GM11168 (cell line): ENCODE results near the gene MICALL2.

Source experiments
- in situ Hi-C: fragments of 300-500 bp; cut with MboI; formaldehyde crosslinking; loops from one replicate; pipeline ENCODE4 v1.12.0; 2022; ENCODE audit warnings: low sequenced_read_pairs; ENCODE audit not compliant: unreplicated experiment

Gene MICALL2

DNA sequence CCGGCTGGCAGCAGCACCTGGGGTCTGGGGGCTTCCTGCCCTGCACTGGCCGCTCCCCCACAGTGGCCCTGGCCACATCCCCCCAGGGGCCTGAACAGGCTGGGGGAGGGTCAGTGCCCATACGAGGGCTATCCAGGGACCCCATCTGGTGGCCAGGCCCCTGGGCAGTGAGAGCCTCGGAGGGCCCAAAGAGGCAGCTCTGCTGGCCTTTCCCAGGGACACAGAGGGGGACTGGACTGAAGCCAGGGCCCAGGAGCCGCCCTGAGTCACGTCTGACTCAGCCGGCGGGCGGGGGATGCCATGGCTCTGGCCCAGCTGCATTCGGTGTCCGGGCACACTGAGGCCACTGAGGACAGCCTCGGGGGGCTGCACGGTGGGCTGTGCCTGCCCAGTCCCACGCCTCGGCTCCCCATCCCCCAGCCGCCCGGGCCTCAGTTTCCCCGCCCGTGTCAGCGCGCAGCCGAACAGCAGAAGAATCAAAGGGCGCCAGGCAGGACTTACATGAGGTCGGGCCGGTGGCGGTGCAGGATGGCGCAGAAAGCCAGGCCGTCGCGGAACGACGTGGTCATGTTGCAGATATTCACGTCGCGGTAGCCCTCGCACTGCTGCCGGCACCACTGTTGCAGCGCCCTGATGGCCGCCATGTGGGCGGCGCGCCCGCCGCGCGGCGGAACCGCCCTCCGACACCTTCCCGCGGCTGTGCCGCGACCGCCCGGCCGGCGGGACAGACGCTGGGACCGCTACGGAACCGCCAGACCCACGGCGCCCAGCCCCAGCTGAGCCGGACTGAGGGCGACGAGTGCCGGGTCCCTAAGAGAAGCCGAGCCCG is at the start of gene MICALL2:
Gene MICALL2, minus strand, starts transcription at position 788 of the 829 bp plus-strand sequence. Its CDS starts 144 bp downstream, at position 644.
- in situ Hi-C loops = no loop called here

DNA sequence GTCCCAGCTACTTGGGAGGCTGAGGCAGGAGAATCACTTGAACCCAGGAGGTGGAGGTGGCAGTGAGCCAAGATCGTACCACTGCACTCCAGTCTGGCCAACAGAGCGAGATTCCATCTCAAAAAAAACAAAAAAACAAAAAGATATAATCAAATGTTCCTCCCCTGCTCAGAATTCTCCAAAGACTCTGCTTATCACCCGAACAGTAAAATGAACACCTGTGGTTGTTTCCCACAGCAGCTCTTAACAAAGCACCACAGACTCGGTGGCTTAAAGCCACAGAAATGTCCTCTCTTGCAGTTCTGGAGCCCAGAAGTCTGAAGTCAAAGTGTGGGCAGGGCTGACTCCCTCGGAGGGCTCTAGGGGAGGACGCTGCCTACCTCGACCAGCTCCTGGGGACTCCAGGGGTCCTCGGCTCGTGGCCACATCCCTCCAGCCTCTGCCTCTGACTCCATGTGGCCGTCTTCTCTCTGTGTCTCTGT is 49.0 kb upstream of the MICALL2 start:
- in situ Hi-C loops = no loop called here

DNA sequence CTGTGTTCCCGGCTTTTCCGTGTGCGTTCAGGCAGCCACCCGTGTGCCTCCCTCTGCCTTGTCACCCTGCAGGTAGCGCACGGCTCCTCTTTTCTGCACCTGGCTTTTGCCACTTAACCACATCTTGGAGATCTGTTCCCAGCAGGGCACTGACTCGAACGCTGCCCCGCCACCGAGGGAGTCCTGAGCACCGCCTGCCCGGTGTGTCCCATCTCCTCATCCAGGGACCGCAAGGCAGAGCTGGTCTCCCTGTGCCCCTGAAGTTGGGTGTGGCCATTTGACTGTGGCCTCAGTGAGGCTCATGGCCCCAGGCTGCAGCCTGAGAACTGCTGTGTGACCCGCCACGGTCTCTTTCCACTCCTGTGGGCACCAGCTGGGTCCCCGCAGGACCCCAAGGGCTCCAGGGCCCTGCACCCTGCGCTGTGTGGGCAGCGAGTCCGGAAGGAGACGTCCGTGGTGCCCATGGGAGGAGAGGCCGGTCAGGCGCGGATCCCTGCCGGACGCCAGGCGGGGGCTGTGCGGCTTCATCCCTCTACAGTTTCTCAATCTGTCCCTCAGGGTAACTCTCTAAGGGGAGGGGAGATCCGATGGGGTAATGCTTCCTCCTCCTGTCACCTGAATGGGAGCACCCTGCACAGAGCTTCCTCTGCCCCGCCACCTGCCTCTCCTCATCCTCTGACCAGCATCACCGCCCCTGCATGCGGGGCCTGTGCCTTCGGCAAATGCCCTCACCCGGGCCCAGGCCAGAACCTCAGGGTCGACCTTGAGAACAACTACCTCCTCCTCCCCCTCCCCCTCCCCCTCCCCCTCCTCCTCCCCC is 46.7 kb upstream of the MICALL2 start:
- in situ Hi-C loops = no loop called here

DNA sequence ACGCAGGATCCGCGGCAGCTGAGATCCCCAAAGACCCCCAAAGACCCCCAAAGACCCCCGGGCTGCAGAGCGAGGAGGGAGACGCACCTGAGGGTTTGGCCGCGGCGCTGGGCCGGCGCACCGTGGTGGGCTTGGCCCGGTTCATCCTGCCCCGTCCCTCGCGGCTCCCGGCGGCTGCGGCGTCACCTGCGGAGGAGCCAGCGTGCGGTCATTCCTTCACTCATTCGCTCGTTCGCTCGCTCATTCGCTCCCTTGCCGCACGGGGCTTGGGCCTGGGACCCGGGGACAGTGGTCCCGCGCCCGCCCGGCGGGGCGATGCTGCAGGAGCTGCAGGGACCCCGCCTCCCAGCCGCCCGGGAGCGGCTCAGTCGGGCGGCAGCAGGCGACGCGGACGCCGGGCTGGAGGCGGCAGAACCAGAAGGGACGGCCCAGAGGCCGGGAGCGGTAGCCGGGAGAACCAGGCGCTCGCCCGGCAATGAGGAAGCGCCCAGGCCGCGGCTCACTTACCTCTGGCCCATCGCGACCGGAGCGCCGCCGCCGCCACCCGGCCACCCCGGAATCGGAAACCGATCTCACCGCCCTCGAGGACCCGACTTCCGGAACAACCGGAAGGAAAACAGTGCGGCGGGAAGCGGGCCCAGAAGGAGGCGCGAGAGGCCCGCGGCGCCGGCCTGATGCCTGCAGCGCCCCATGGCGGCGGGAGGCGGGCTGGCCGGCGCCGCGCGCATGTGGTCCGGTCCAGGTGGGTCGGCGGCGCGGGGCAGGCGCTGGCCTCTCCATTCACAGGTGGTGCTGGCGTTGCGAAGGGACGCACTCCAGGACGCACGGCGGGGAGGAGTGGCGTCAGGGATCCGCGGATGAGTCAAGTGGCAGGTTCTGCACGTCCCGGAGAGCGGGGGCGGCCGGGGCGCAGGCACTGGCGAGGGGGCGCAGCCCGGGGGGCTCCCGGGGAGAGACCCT is 44.8 kb upstream of the MICALL2 start, which contains the start of gene INTS1:
Gene INTS1, minus strand, starts transcription at position 574 of the 960 bp plus-strand sequence. Its CDS starts 429 bp downstream, at position 145.
- in situ Hi-C loops = no loop called here

DNA sequence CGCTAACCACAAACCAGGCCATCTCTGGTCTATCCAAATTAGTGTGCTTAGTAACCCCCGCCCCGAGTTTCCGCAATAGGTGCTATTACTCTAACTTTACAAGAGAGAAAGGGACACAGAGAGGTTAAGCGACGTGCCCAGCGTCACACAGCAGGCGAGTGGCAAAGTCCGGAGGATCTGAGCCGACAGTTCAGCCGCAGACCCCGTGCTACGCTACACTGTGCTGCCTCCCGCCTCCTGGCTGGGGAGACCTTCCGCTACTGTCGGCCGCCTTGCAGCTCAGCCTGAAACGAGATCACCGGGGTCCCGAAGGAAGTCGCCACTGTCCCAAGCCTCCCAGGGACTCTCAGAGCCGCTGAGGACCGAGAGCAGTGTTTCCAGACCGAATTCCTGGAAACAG is 44.1 kb upstream of the MICALL2 start:
- in situ Hi-C loops = no loop called here

DNA sequence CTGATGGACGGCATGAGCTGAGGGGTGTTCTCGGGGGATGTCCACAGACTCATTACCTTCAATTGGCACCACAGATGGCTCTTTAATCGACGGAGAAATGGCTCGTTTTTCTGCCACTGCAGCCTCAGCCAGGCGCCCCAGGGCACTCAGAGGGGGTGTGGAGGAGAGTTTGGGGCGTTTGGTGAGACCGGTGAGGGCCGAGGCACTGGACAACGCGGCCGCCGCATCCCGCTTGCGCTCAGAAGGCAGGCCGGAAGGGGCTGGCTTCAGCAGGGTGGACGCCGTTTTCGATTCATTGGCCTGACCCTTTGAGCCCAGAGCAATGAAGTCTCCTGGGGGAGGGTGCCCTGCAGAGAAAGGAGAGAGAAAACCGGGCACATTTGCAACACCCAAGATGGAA is 43.6 kb upstream of the MICALL2 start:
- in situ Hi-C loops = no loop called here

DNA sequence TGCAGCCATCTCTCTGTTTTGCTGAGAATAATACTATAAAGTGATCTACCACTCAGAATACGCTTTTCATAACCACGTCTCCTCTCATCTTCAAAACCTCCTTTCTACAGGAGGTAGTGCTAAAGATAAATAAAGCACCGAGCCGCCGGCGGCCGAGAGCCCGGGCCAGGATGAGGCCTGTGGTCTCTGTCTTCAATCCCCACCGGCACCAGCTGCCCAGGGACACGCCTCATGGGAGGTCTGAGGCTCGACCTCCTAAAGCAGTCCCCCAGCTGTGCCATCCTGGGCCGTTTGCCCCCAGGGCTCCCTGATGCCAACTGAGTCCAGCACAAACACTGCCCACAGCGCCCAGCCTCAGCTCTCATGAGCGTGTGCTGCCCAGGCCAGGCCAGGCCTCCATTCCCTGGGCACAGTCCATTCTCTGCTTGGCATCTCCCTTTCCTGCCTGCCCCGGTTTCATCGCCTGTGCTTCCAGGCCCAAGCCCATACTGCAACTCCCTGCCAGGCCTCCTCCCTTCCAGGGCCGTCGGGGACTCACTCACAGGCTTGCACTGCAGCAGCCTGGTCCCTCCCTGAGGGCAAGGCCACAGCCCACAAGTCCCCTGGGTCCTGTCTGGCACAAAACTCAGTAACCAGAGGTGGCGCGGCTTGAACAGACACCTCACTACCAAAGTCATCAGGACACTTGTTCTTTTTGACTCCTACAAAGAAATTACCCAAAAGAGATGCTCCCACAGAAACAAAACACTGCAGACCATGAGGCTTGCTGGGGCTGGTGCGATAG is 42.4 kb upstream of the MICALL2 start:
- in situ Hi-C loops = no loop called here

DNA sequence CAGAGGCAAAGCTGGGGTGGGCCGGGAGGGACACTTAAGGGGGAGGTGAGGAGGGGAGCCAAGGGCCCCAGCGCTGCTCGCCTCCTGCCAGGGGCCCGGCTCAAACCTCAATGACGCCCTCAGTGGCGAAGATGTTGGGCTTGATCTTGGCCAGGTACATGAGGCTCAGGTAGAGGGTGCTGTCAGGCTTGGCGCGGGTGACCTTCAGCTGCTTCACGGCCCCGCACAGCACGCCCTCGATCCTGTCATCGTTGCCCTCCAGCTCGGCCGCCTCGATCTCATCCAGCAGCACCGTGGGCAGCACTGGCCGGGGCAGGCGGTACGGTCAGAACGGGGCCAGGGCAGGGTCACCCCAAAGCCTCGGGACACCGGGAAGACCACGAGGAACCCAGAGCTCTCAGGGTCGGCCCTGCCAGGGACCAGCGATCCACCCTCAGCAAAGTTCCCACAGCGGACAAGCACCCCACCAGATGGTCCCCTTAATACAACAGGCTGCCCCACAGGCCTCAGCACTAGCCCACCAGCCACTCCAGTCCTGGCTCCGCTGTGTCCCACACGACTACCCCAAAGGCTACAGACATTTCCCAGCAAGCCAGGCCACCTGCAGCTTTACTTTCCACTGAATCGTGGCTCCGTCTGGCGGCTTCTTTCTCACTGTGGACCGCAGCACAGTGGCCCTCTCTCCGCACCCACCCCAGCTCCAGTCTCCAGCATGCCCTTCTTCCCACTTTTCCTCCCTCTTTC is 41.0 kb upstream of the MICALL2 start:
- in situ Hi-C loops = no loop called here

DNA sequence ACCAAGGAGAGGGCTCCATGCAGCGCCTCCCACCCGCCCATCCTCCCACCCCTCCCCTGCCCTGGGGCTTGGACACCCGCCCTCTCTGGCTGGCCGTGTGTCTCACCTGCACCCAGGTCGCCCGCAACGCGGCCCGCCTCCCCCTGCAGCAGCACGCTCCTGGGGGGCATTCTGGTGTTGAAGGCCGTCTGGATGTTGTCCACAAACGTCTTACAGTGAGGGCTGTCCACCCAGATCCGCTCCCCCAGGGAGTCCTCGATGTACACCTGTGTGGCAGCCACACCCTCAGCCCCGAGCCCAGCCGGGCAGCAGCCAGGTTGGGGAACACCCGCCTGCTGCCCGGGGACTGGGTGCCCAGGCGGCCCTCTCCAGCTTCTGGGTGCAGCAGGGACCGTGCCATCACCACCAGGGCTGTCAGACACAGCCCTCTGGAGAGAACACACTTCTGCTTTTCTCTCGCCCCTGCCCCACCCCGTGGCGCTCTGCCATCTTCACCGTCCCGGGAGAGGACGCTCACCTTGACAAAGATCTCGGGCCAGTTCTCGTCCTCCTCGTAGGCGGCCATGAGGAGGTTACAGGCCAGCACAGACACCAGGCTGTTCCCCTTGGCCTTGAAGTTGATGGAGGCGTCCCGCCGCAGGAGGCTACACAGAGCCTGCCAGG is 40.2 kb upstream of the MICALL2 start:
- in situ Hi-C loops = no loop called here

DNA sequence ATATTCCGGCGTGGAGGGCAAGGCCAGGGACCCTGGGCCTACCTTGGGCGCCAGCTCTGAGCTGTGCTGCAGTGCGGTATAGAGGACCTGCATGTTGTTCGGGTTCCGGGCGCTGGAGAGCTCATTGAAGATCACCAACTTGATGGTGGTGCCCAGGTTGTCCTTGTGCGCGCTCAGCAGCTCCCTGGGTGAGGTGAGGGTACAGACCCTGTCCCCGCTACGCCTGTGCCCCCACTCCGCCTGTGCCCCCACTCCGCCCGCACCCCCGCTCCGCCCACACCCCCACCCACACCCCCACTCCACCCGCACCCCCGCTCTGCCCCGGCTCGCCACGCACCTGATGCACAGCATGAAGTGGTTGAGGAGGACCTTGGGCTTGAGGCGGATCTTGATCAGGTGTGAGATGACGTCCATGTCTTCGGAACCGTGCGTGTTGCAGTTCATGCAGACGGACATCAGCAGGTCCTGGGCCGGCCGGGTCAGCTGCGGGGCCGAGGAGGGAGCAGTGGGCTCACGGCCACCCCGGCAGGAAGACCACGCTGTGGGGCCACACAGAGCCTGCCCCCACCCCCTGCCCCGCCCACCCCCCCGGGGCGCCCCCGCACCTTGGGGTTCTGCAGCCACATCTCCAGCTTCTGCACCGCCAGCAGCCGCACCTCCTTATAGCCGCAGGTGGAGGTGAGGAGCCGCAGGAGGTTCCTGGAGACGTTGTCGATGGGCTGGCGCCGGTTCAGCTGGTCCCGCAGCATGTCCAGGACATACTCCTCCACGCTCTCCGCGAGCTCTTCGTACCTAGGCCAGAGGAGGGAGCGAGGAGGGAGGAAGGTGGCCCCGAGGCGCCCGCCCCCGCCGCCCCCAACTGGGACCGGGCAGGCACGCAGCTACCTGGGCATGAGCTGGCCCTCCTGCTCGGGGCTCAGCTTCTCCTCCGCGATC is 39.4 kb upstream of the MICALL2 start:
- in situ Hi-C loops = no loop called here

DNA sequence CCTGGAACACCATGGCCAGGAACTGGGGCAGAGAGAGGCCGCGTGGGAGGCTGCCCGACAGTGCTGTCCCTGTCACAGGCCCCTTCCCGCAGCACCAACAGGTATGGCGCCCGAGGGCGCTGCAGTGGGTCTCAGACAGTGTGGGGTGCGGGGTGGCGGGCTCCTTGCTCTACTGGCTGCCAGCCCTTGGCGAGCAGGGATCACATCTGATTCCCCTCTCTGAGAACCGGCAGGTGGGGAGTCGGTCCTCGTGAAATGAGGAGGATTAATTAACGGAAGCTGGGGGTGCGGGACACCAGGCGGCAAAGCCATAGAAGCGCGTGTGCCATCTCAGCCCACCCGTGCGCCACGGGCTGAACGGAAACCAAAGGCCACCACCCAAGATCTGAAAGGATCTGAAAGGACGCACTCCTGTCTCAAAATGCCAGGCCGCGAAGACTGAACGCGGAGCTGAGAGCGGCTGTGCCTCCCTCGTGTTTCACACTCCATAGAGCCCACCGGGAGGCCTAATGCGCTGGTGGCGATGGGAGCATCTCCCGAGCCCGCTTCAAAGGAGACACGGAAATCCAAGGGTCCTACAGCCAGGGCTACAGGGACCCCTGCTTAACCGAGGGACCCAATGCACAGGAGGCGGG is 38.1 kb upstream of the MICALL2 start:
- in situ Hi-C loops = no loop called here

DNA sequence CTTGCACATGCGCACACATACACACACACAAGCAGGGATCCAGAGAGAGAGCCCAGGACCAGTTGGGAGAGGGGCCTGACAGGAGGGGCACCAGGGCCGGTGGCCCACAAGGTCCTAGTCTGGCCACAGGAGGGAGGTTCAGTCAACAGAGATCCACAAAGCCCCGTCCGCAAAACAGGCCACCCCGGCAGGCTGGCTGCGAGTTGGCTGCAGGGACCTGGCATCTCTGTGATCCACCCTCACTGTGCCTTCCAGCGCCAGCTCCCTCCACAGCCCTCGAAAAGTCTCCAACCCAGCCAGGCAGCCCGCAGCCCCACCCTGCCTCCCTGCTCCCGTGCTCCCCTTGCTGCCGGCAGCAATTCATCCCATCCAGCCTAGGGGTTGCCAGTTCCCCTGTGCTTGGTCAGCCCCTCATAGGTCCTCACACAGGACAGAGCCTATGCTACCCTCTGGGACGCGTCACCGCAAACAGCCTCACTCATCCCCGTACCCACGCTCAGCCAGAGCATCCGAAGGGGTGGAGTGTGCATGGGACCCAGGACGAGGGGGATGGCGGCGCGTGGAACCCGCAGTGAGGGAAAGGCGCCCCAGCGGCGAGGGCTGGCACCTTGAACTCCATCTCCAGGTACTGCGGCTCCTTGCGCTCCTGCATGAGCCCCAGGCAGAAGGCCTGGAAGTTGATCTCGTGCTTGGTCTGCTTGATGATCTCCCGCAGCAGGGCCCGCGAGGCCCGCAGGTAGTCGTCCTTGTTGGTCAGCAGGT is 37.4 kb upstream of the MICALL2 start:
- in situ Hi-C loops = no loop called here

DNA sequence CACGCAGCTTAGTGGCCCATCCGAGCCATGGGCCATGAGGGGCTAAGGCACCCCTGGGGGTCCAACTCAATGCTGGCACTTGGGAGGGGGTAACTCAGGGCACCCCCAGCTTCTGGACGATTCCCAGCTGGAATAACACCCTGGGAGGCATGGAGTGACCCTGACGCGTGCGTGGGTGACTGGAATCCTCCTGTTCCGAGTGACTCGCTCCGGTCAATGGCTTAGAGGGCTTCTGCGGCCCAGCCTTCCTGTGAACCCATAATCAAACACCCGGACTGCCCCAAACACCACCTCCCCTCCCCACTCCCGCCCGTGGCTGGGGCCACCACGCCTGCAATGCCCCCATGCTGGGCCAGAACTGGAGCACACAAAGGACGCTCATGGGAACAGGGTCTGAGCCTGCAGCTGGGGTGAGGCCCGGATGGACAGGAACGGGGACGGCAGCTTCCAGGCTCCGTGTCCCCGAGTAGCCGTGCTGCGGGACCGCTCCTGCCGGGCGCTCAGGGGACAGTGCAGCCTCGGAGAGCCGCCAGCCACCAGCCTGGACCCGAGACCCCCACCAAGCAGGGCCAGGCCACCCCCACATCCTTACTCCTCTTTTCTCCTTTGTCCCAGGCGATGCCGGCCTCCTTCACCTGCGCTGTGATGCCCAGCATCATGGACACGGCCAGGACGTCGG is 36.4 kb upstream of the MICALL2 start:
- in situ Hi-C loops = no loop called here

DNA sequence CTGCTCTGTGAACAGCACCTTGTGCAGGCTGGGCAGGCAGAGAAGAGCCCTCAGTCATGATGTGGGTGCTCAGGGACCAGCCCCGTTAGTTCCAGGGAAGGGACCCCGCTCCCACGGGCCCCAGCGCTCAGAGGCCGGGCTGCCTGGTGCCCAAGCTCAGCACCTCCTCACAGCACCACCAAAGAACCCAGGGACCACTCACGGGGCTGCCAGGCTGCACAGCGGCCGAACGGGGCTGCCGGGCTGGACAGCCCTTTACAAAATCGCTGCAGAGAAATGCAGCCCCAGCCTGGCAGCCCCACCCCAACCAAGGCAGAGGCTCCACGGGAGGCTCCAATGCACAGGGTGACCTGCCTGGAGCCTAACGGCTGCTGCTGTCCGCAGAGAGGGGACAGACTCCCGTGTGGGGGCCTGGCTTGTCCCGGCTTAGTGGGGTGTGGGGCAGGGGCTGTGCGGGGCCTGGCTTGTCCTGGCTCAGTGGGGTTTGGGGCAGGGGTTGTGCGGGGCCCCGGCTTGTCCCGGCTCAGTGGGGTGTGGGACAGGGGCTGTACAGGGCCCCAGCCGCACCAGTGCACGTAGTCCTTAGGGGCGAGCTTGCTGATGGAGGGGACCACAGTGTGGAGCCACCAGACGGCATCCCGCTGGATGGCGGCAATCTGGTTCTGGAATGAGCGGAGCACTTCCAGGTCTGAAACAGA is 35.7 kb upstream of the MICALL2 start:
- in situ Hi-C loops = no loop called here

DNA sequence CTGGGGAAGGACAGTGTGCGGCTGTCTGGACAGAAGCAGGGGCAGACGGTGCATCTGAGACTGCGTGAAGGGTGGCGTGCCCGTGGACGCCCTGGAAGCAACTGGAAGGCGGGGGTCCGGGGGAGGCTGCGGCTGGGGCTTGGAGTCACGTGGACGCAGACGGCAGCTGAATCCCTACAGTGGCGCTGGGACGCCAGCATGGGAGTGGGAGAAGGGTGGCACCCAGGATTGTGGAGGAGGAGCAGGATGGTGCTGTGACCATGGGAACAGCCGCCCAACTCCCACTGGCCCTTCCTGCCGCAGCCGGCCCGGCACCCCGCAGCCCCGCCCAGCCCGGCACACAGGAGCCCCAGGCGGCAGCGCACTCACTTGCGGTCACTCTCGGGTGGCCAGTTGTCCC is 35.2 kb upstream of the MICALL2 start:
- in situ Hi-C loops = no loop called here
